K562 (cell line): Measurements from ENCODE around the gene SPON2. TPM values are rescaled to one million over a fixed set of nuclear protein-coding genes. Genes with fewer than 3 reads are reported as not detected.

ENCODE experiments used
- LEF1 ChIP-seq: fragments of 450-650 bp; IDR thresholded peaks from 2 replicates; pipeline ENCODE4 v1.6.1; 2016; ENCODE audit warnings: mild to moderate bottlenecking
- MAZ ChIP-seq, 2 experiments: fragments of 450-650 bp in 1 of 2; sonication (generic) in 1 of 2; formaldehyde crosslinking; IDR thresholded peaks in 1 of 2; conservative IDR thresholded peaks in 1 of 2; 2 replicates each; pipeline versions ENCODE4 v1.4.0 to v1.5.0; 2020; ENCODE audit warnings: mild to moderate bottlenecking in 1 of 2, missing genetic modification reagents in 1 of 2
- MXI1 ChIP-seq: IDR thresholded peaks from 2 replicates; pipeline ENCODE4 v1.6.1; 2011; ENCODE audit warnings: low read depth, mild to moderate bottlenecking, improper control_type of control experiment, low read length
- NFIC ChIP-seq: fragments of 450-650 bp; IDR thresholded peaks from 2 replicates; pipeline ENCODE4 v1.6.1; 2017; ENCODE audit warnings: mild to moderate bottlenecking, inconsistent platforms
- PCBP2 ChIP-seq: fragments of 200-400 bp; formaldehyde crosslinking; IDR thresholded peaks from 2 replicates; pipeline ENCODE4 v1.6.1; 2018; ENCODE audit warnings: low read length, low read depth, mild to moderate bottlenecking, moderate library complexity; ENCODE audit not compliant: poor library complexity, severe bottlenecking
- PML ChIP-seq: IDR thresholded peaks from 2 replicates; pipeline ENCODE4 v1.6.1; 2012; ENCODE audit warnings: low read length, inconsistent platforms
- PTBP1 ChIP-seq: fragments of 200-400 bp; formaldehyde crosslinking; IDR thresholded peaks from 2 replicates; pipeline ENCODE4 v1.6.1; 2017; ENCODE audit warnings: low read depth, low read length
- PYGO2 ChIP-seq: fragments of 450-650 bp; IDR thresholded peaks from 2 replicates; pipeline ENCODE4 v1.6.1; 2016; ENCODE audit warnings: mild to moderate bottlenecking, missing genetic modification characterization, moderate library complexity, missing compliant biosample characterization
- RNF219 ChIP-seq: fragments of 250-450 bp; sonication (Bioruptor Pico); IDR thresholded peaks from 2 replicates; pipeline ENCODE4 v1.5.0; 2022; ENCODE audit warnings: mild to moderate bottlenecking
- SNAPC5 ChIP-seq: fragments of 250-450 bp; sonication (Bioruptor Pico); IDR thresholded peaks from 2 replicates; pipeline ENCODE4 v1.8.0; 2021; ENCODE audit warnings: moderate library complexity, mild to moderate bottlenecking, inconsistent platforms
- WHSC1 ChIP-seq: IDR thresholded peaks from one replicate; pipeline ENCODE4 v1.6.1; 2012; ENCODE audit warnings: low read length, control low read depth, inconsistent platforms
- ZNF449 ChIP-seq: fragments of 250-450 bp; sonication (Bioruptor Pico); IDR thresholded peaks from 2 replicates; pipeline ENCODE4 v1.8.0; 2022; ENCODE audit warnings: moderate library complexity, mild to moderate bottlenecking, inconsistent platforms
- ZNF639 ChIP-seq, 2 experiments: fragments of 200-800 bp in 1 of 2; sonication (Bioruptor generic) in 1 of 2; sonication (generic) in 1 of 2; formaldehyde crosslinking in 1 of 2; IDR thresholded peaks in 1 of 2; conservative IDR thresholded peaks in 1 of 2; 2 replicates each; pipeline versions ENCODE4 v1.5.0 to v1.6.1; 2016 to 2020; ENCODE audit warnings: missing compliant biosample characterization in 1 of 2, missing genetic modification characterization in 1 of 2, missing genetic modification reagents in 1 of 2
- ZNF764 ChIP-seq: fragments of 250-450 bp; sonication (Bioruptor Pico); IDR thresholded peaks from 2 replicates; pipeline ENCODE4 v1.4.0; 2020; ENCODE audit warnings: low read depth, mild to moderate bottlenecking, moderate library complexity
- polyA plus RNA-seq, 8 experiments: library from polyadenylated mRNA; depleted of rRNA in 4 of 8; stranded (reverse) in 5 of 8; unstranded in 3 of 8; fragments of >200 nt; fragmentation: Nextera tagmentation in 2 of 8; fragmentation: Illumina TruSeq in 1 of 8; extraction: Ambion mirVana in 2 of 8; extraction: Trizol in 1 of 8; gene quantifications; 2 replicates each; pipeline versions ENCODE4 v1.2.1 to v1.2.3, GENCODE V29; 2011 to 2014; ENCODE audit warnings: inconsistent platforms in 1 of 8, missing spikeins in 1 of 8
- total RNA-seq, 7 experiments: library from RNA; depleted of rRNA in 6 of 7; stranded (reverse); fragments of >200 nt in 6 of 7; fragmentation: Illumina TruSeq in 2 of 7; extraction: Trizol in 2 of 7; gene quantifications; 2 replicates each; pipeline versions ENCODE4 v1.2.1 to v1.2.3, GENCODE V29; 2011 to 2021; ENCODE audit warnings: low replicate concordance in 1 of 7
- TF ChIP-seq, protein P1 (sequence below): fragments of 450-650 bp; IDR thresholded peaks from 2 replicates; pipeline ENCODE4 v1.6.1; 2016
- TF ChIP-seq, protein P2 (sequence below): fragments of 250-450 bp; sonication (Bioruptor Pico); IDR thresholded peaks from 2 replicates; pipeline ENCODE4 v1.4.0; 2020
- TF ChIP-seq, protein P3 (sequence below): fragments of 450-650 bp; formaldehyde crosslinking; conservative IDR thresholded peaks from 2 replicates; pipeline ENCODE4 v1.4.0; 2022; ENCODE audit warnings: mild to moderate bottlenecking, missing genetic modification characterization

The SPON2 gene
- total and polyA plus RNA-seq, 9 of the 15 experiments (the other 6 are each of a cell fraction or from before 2014, with no cell fraction given), result 0.21 to 2.2 (median 0.83) TPM

DNA sequence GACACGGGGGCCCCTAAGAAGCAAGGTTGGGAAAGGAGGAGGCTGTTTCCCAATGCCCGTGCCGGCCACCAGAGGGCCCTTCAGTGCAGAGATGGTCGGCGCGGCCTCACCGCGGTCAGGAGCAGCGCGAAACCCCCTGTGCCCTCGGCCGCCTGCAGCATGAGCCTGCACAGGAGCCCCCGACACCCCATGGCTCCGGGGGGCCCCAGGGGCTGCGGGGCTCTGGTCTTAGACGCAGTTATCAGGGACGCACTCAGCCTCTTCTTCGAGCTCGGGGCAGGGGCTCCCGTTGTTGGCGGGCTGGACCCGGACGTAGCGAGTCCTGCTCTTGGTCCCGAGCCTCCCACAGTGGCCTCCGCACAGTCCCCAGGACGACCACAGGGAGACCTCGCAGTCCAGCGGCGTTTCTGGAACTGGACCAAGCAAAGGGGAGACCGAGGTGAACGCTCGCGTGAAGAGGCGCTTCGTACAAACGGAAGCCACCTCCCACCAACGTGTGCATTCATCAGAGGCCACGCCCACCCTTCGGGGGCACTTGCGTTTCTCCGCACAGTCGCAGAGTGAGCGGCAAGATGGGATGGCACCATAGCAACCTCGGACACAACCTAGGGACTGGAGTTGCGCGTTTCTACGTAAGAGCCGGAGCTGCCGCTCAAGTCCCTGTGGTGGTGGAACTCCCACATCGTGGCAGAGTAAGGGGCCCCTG is 5.0 kb downstream of the SPON2 start (continued):
- peak; percentile 85 for TF ChIP-seq NFIC
- TF ChIP-seq ZNF449 (CRISPR knock-in tag), result no peak
- TF ChIP-seq ZNF764, result no peak
- TF ChIP-seq PCBP2, result no peak
- TF ChIP-seq, protein P1, sequence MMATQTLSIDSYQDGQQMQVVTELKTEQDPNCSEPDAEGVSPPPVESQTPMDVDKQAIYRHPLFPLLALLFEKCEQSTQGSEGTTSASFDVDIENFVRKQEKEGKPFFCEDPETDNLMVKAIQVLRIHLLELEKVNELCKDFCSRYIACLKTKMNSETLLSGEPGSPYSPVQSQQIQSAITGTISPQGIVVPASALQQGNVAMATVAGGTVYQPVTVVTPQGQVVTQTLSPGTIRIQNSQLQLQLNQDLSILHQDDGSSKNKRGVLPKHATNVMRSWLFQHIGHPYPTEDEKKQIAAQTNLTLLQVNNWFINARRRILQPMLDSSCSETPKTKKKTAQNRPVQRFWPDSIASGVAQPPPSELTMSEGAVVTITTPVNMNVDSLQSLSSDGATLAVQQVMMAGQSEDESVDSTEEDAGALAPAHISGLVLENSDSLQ, result peak; percentile 49
- peak; percentile 55 to 61; a peak in 3 of 4 replicates for TF ChIP-seq MAZ (CRISPR knock-in tag; conservative IDR thresholded peaks at IDR 0.05 in 1 of 2, IDR thresholded peaks at IDR 0.05 in 1 of 2)
- TF ChIP-seq PTBP1, result no peak
- TF ChIP-seq ZNF639 (CRISPR knock-in tag; conservative IDR thresholded peaks at IDR 0.05 in 1 of 2, IDR thresholded peaks at IDR 0.05 in 1 of 2), result no peak
- TF ChIP-seq LEF1, result no peak
- TF ChIP-seq PYGO2 (tag), result no peak
- TF ChIP-seq RNF219 (CRISPR knock-in tag), result no peak
- TF ChIP-seq PML, result no peak; the same call in 1 of the 2 replicates
- TF ChIP-seq, protein P2, sequence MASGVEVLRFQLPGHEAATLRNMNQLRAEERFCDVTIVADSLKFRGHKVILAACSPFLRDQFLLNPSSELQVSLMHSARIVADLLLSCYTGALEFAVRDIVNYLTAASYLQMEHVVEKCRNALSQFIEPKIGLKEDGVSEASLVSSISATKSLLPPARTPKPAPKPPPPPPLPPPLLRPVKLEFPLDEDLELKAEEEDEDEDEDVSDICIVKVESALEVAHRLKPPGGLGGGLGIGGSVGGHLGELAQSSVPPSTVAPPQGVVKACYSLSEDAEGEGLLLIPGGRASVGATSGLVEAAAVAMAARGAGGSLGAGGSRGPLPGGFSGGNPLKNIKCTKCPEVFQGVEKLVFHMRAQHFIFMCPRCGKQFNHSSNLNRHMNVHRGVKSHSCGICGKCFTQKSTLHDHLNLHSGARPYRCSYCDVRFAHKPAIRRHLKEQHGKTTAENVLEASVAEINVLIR (CRISPR knock-in tag), result no peak
- TF ChIP-seq, protein P3, sequence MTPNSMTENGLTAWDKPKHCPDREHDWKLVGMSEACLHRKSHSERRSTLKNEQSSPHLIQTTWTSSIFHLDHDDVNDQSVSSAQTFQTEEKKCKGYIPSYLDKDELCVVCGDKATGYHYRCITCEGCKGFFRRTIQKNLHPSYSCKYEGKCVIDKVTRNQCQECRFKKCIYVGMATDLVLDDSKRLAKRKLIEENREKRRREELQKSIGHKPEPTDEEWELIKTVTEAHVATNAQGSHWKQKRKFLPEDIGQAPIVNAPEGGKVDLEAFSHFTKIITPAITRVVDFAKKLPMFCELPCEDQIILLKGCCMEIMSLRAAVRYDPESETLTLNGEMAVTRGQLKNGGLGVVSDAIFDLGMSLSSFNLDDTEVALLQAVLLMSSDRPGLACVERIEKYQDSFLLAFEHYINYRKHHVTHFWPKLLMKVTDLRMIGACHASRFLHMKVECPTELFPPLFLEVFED (CRISPR knock-in tag), result no peak
- TF ChIP-seq WHSC1, result no peak
- no peak for TF ChIP-seq SNAPC5 (CRISPR knock-in tag)
- TF ChIP-seq MXI1, result no peak
